ENCODE results near the gene VANGL2. TPM values are rescaled to one million over a fixed set of nuclear protein-coding genes. Genes with fewer than 3 reads are reported as not detected.

The VANGL2 gene
- polyA plus RNA-seq, 2 of the 4 experiments (the other 2 are of a cell fraction) = 3.9 to 4.1 TPM

GRCh38 chr1:160421881-160422280 lies 21.5 kb downstream of the VANGL2 start:
- POLR2A ChIA-PET = no interaction called here
- CTCF ChIA-PET = no interaction called here
- no peak overlapping the region for H3K4me2 ChIP-seq
- H3K27ac ChIP-seq = no peak overlapping the region
- no peaks in the 10 kb centered on the region for H3K4me1 ChIP-seq
- FAIRE-seq = no peak
- TF ChIP-seq HOXB13 (CRISPR knock-in tag; IDR thresholded peaks at IDR 0.05; ENCODE audit: low read depth) (no peak), TP53 (CRISPR knock-in tag; IDR thresholded peaks at IDR 0.05) (no peak), SREBF2 (IDR thresholded peaks at IDR 0.05) (no peak), NR3C1 (IDR thresholded peaks at IDR 0.05) (no peak)
- TF ChIP-seq, protein P1, sequence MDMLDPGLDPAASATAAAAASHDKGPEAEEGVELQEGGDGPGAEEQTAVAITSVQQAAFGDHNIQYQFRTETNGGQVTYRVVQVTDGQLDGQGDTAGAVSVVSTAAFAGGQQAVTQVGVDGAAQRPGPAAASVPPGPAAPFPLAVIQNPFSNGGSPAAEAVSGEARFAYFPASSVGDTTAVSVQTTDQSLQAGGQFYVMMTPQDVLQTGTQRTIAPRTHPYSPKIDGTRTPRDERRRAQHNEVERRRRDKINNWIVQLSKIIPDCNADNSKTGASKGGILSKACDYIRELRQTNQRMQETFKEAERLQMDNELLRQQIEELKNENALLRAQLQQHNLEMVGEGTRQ (IDR thresholded peaks at IDR 0.05) = no peak
- H3K9me3 ChIP-seq = no peaks in the 10 kb centered on the region
- DNase-seq (ENCODE audit: low read depth in 1 of 2, low spot score in 1 of 2) = no peak
- no peak overlapping the region for H3K4me3 ChIP-seq
- 74% methylated on average over 5 of the region's 5 CpGs for WGBS (ENCODE audit: missing lambda C conversion rate)
- no peak for ATAC-seq

- no peak overlapping the region for H3K4me2 ChIP-seq
- ATAC-seq (no peak), FAIRE-seq (no peak), DNase-seq (ENCODE audit: low read depth in 1 of 2, low spot score in 1 of 2) (no peak)
- ChIA-PET POLR2A (no interaction called here), CTCF (interaction anchor here (1.5 kb wide), 1 partner anchor 183 kb away, joined by 8 read pairs; no protein-coding TSS in a partner anchor)
- H3K9me3 ChIP-seq = no peaks in the 10 kb centered on the region
- WGBS (ENCODE audit: missing lambda C conversion rate) = 83% methylated on average over 7 of the region's 7 CpGs
- H3K4me3 ChIP-seq = no peak overlapping the region
- TF ChIP-seq CBX8 (IDR thresholded peaks at IDR 0.05) (no peak), RAD21 (conservative IDR thresholded peaks at IDR 0.05 in 1 of 2, IDR thresholded peaks at IDR 0.05 in 1 of 2) (no peak), CBX2 (IDR thresholded peaks at IDR 0.05; ENCODE audit: borderline replicate concordance, low read depth) (no peak), EHF (CRISPR knock-in tag; IDR thresholded peaks at IDR 0.05) (no peak), FOSB (CRISPR knock-in tag; IDR thresholded peaks at IDR 0.05) (no peak), HEYL (CRISPR knock-in tag; IDR thresholded peaks at IDR 0.05) (no peak)
- TF ChIP-seq, protein P2, sequence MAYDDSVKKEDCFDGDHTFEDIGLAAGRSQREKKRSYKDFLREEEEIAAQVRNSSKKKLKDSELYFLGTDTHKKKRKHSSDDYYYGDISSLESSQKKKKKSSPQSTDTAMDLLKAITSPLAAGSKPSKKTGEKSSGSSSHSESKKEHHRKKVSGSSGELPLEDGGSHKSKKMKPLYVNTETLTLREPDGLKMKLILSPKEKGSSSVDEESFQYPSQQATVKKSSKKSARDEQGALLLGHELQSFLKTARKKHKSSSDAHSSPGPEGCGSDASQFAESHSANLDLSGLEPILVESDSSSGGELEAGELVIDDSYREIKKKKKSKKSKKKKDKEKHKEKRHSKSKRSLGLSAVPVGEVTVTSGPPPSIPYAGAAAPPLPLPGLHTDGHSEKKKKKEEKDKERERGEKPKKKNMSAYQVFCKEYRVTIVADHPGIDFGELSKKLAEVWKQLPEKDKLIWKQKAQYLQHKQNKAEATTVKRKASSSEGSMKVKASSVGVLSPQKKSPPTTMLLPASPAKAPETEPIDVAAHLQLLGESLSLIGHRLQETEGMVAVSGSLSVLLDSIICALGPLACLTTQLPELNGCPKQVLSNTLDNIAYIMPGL (CRISPR knock-in tag; IDR thresholded peaks at IDR 0.05; ENCODE audit: borderline replicate concordance) = no peak
- H3K27ac ChIP-seq = no peak overlapping the region
- H3K4me1 ChIP-seq = no peaks in the 10 kb centered on the region
These were observed 23.6 kb downstream of the VANGL2 start for GRCh38 chr1:160423966-160424365.

DNA sequence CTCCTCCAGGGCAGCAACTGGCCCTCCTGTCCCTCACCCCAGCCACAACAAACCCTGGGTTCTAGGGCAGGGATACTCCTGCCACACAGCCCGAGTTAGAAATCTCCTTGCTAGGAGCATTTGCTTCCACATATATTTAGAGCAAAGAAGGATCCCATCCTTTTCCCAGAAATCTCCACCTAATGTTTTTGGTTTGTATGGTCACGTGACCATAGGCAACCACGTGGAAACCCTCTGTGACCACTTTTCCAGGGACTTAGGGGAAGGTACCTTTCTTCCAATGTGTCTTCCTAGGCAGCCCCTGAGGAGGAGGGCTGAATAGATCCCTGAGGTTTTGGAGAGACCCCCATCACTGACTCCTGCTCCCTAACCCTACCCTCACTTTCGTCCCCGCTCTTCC lies 25.5 kb downstream of the VANGL2 start:
- TF ChIP-seq ATOH8 (CRISPR knock-in tag; IDR thresholded peaks at IDR 0.05; ENCODE audit: low read depth) = no peak
- no peak for TF ChIP-seq MAZ (IDR thresholded peaks at IDR 0.05; ENCODE audit: borderline replicate concordance, low read depth, low read length)
- no peak for TF ChIP-seq EHF (CRISPR knock-in tag; IDR thresholded peaks at IDR 0.05)
- TF ChIP-seq, protein P1 (IDR thresholded peaks at IDR 0.05) = 0 out of 2 replicates have a peak, but pooled peaks have one; percentile 26
- TF ChIP-seq MAFK (IDR thresholded peaks at IDR 0.05; ENCODE audit: partially characterized antibody) = no peak
- Histone ChIP-seq H3K4me1 (no peaks in the 10 kb centered on the region), H3K9me3 (no peaks in the 10 kb centered on the region), H3K27ac (no peak overlapping the region), H3K4me3 (no peak overlapping the region), H3K4me2 (no peak overlapping the region)
- WGBS (ENCODE audit: missing lambda C conversion rate) = 68% methylated on average over 5 of the region's 5 CpGs
- no peak for DNase-seq (ENCODE audit: low read depth in 1 of 2, low spot score in 1 of 2)
- no peak for ATAC-seq
- CTCF ChIA-PET = interaction anchor here (7.1 kb wide), 1 partner anchor 183 kb away, joined by 115 read pairs; no protein-coding TSS in a partner anchor
- POLR2A ChIA-PET = no interaction called here
- no peak for FAIRE-seq

DNA sequence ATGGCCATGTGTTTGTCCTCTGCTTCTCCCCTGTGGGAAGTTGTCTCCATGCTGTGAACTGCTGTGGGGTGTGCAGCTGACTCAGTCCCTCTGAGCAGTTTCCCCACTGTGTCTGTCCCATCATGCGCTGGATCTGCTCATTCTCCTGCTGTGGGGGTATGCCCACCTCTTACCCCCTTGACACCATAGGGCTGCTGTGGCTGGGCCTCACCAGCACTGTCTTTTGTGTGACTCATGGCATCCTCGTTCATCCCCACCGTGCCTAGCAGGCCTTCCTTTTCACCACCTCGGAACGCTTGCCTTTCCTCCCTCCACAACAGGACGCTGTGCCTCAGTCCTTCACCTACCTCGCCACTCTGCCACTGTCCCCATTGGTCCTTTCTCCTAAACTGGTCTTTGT lies 27.3 kb downstream of the VANGL2 start:
- ChIA-PET CTCF (interaction anchor here (0.6 to 7.1 kb wide), 8 partner anchors 8 to 185 kb away, joined by 3 to 115 read pairs (median 5); no protein-coding TSS in a partner anchor), POLR2A (no interaction called here)
- TF ChIP-seq CBX2 (IDR thresholded peaks at IDR 0.05; ENCODE audit: borderline replicate concordance, low read depth) (no peak), TFCP2L1 (CRISPR knock-in tag; IDR thresholded peaks at IDR 0.05) (no peak), FOSB (CRISPR knock-in tag; IDR thresholded peaks at IDR 0.05) (no peak), CBX8 (IDR thresholded peaks at IDR 0.05) (no peak)
- TF ChIP-seq, protein P3, sequence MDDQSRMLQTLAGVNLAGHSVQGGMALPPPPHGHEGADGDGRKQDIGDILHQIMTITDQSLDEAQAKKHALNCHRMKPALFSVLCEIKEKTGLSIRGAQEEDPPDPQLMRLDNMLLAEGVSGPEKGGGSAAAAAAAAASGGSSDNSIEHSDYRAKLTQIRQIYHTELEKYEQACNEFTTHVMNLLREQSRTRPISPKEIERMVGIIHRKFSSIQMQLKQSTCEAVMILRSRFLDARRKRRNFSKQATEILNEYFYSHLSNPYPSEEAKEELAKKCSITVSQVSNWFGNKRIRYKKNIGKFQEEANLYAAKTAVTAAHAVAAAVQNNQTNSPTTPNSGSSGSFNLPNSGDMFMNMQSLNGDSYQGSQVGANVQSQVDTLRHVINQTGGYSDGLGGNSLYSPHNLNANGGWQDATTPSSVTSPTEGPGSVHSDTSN (IDR thresholded peaks at IDR 0.05) = no peak
- DNase-seq (ENCODE audit: low read depth in 1 of 2, low spot score in 1 of 2) (no peak), FAIRE-seq (no peak), ATAC-seq (no peak)
- Histone ChIP-seq H3K4me2 (no peak overlapping the region), H3K4me3 (no peak overlapping the region), H3K27ac (no peak overlapping the region), H3K4me1 (no peaks in the 10 kb centered on the region), H3K9me3 (no peaks in the 10 kb centered on the region)
- WGBS (ENCODE audit: missing lambda C conversion rate) = 76% methylated on average over 7 of the region's 7 CpGs

All from A549 (cell line).